Heart right ventricle (tissue), 16 donors: ENCODE results near the gene LDLRAD4. TPM values are rescaled to one million over a fixed set of nuclear protein-coding genes. Genes with fewer than 3 reads are reported as not detected.

Source experiments
- ATAC-seq, 8 donors: fragments of 200-7000 bp; cut with Tn5 transposase; one replicate each; pipeline ENCODE4 v1.9.1; 2020; ENCODE audit warnings: mild to moderate bottlenecking in 8 of 8, moderate library complexity in 8 of 8, moderate number of reproducible peaks in 1 of 8
- DNase-seq, 2 donors: peaks; one replicate each; pipeline ENCODE4 v3.0.0-alpha.2; 2020
- H3K27ac ChIP-seq, 10 donors: fragments of 200-600 bp; sonication (generic) in 2 of 10; one replicate each; pipeline versions ENCODE4 v1.5.0 to v1.8.0; 2020 to 2022; ENCODE audit warnings: mild to moderate bottlenecking in 3 of 10
- H3K27me3 ChIP-seq, 7 donors: fragments of 200-600 bp; one replicate each; pipeline ENCODE4 v1.8.0; 2021 to 2022; ENCODE audit warnings: mild to moderate bottlenecking in 2 of 7
- H3K36me3 ChIP-seq, 9 donors: fragments of 200-600 bp; sonication (generic) in 1 of 9; one replicate each; pipeline versions ENCODE4 v1.5.0 to v1.8.0; 2020 to 2022; ENCODE audit warnings: mild to moderate bottlenecking in 2 of 9
- H3K4me1 ChIP-seq, 9 donors: fragments of 200-600 bp; sonication (generic) in 1 of 9; one replicate each; pipeline versions ENCODE4 v1.5.0 to v1.8.0; 2020 to 2022; ENCODE audit warnings: mild to moderate bottlenecking in 4 of 9
- H3K4me3 ChIP-seq, 10 donors: fragments of 200-600 bp; sonication (generic) in 2 of 10; one replicate each; pipeline versions ENCODE4 v1.5.0 to v1.8.0; 2020 to 2022; ENCODE audit warnings: mild to moderate bottlenecking in 7 of 10, moderate library complexity in 2 of 10
- H3K9me3 ChIP-seq, 11 donors: fragments of 200-600 bp in 10 of 11; sonication (generic) in 2 of 11; one replicate each; pipeline versions ENCODE4 v1.5.0 to v1.8.0; 2013 to 2022; ENCODE audit warnings: mild to moderate bottlenecking in 2 of 11, control low read depth in 1 of 11, moderate library complexity in 1 of 11
- CTCF ChIP-seq, 9 donors: fragments of 200-600 bp; sonication (generic) in 2 of 9; IDR thresholded peaks; one replicate each; pipeline versions ENCODE4 v1.5.0 to v1.8.0; 2021 to 2022; ENCODE audit warnings: antibody characterized with exemption in 9 of 9, mild to moderate bottlenecking in 5 of 9, moderate library complexity in 1 of 9
- WGBS, 2 donors: extraction: QIAGEN DNeasy Blood & Tissue Kit; methylation state at CpG; one replicate each; pipeline ENCODE4 v1.1.7; 2013; ENCODE audit warnings: inconsistent platforms in 1 of 2; 5-methylcytosine and 5-hydroxymethylcytosine counted together
- intact Hi-C, 10 donors: fragments of 100-400 bp; cut with DNase I; formaldehyde crosslinking; loops; one replicate each; pipeline versions ENCODE4 v1.11.1 to v1.14.2; 2022
- polyA plus RNA-seq, 2 donors: library from polyadenylated mRNA; stranded (reverse); fragments of 200-250 nt; gene quantifications; one replicate each; pipeline ENCODE4 v1.2.3, GENCODE V29; 2013
- total RNA-seq, 10 donors: library from RNA; stranded (reverse); fragmentation: NEBNext Ultra II Directional in 3 of 10; extraction: Animal tissue kit (Norgen Biotek cat#: 25700) in 3 of 10; gene quantifications; one replicate each; pipeline versions ENCODE4 v1.2.1 to v1.2.4, GENCODE V29; 2021 to 2023
- donor health status: Arrhythmogenic right ventricular cardiomyopathy.
- donor health status: ischemic (EF 13 %, LVEDD 7.1; RV severe dilation, severe dysfunction).
- donor health status: healthy with polysubstance abuse.
- donor health status: DM: no; HTN: yes; CAD: no.
- donor health status: DM: no; HTN: no; CAD: no.
- donor health status: ischemic (EF 25% LVEDD 6.9; RV normal size, moderate dysfunction).
- donor health status: ischemic (EF 25% LVEDD 5.7; RV mildly dilated, moderate dysfunction).
- donor health status: healthy.
- donor health status: DM: yes; HTN: yes; CAD: no.
- donor health status: Ischemic cardiomyopathy.
- donor health status: ischemic (EF 35%, LVEDD 5.7; RV mildly dilated, moderate dysfunction).
- donor health status: nonischemic (EF 11% LVEDD 7.7; RV severe dilation, severe dysfunction).
- donor health status: DM: yes; HTN: yes; CAD: no.
- donor health status: PGD.
- donor health status: ischemic (EF 29% LVEDD 5.4; RV normal size, mild dysfunction).
- donor health status: nonischemic (EF 23%, LVEDD 6.1; RV moderate dilation, normal function).

Gene LDLRAD4
- total and polyA plus RNA-seq, 12 donors = 5.4 to 74.6 (median 34.6) TPM

GRCh38 chr18:13622751-13623150 is 404.2 kb downstream of the LDLRAD4 start:
- H3K4me3 ChIP-seq = no peak overlapping the region
- ATAC-seq = no peak
- no peak for TF ChIP-seq CTCF (IDR thresholded peaks at IDR 0.05)
- no peaks in the 10 kb centered on the region for H3K9me3 ChIP-seq
- DNase-seq = no peak
- 94 to 95% methylated on average over 8 of the region's 8 CpGs for WGBS, 2 donors
- H3K4me1 ChIP-seq = peaks cover 0 to 22% (median 10%) of the 10 kb centered on the region in 9 donors
- intact Hi-C loops = loop anchor here in 3 of 10 donors (10.0 kb wide), 4 partner anchors 68 to 508 kb away; partner anchors contain the start of gene LDLRAD4 (in 1 of the 3)
- peaks cover 0 to 30% (median 4%) of the 10 kb centered on the region in 9 donors for H3K36me3 ChIP-seq
- H3K27ac ChIP-seq = no peak overlapping the region
- H3K27me3 ChIP-seq = no peaks in the 10 kb centered on the region

DNA sequence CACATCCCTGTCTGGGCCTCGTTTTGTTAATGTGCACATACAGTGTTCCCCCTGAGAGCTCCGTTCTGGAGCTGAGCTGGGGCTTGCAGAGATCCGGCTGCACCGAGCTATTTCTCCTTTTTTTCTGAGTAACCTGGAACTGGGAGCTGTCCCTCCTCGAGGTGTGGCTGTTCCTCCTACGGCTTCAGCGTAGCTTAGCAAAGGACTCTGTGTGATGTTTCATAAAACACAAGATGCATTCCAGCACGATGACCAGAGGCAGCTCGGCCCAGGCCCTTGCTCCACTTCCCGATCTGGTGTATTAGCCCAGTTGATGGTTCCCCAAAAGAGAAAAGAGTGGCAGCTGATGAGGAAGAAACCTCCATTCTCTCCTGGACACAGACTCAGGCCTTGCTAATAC is 404.8 kb downstream of the LDLRAD4 start:
- Histone ChIP-seq H3K27ac (no peak overlapping the region), H3K36me3 (peaks cover 0 to 30% (median 4%) of the 10 kb centered on the region in 9 donors), H3K9me3 (no peaks in the 10 kb centered on the region), H3K4me3 (no peak overlapping the region), H3K4me1 (peaks cover 0 to 17% (median 6%) of the 10 kb centered on the region in 9 donors), H3K27me3 (no peaks in the 10 kb centered on the region)
- ATAC-seq (no peak), DNase-seq (no peak)
- WGBS, 2 donors = 70 to 76% methylated on average over 10 of the region's 10 CpGs
- intact Hi-C loops = loop anchor here in 3 of 10 donors (10.0 kb wide), 4 partner anchors 69 to 509 kb away; partner anchors contain the start of gene LDLRAD4 (in 1 of the 3)
- TF ChIP-seq CTCF (IDR thresholded peaks at IDR 0.05) = no peak

DNA sequence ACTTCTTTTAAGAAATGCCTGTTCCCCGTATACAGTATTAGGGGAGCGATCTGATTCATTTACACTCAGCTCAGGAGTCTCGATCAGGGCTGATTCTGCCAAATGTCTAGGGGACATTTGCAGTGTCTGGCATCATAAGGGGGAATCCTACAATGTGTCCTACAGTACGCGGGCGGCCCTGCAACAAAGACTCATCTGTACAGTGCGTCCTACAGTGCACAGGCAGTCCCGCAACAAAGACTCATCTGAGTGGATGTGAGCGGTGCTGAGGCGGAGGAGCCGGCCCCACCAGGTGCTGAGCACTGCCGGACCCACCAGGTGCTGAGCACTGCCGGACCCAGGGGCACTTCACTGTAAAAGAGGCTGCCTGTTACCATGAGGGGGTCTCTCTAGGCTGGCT is 405.3 kb downstream of the LDLRAD4 start:
- no peak for DNase-seq
- no peak for TF ChIP-seq CTCF (IDR thresholded peaks at IDR 0.05)
- Histone ChIP-seq H3K27ac (no peak overlapping the region), H3K27me3 (no peaks in the 10 kb centered on the region), H3K4me3 (no peak overlapping the region), H3K9me3 (no peaks in the 10 kb centered on the region), H3K4me1 (peaks cover 0 to 13% (median 7%) of the 10 kb centered on the region in 9 donors), H3K36me3 (peaks cover 0 to 30% (median 4%) of the 10 kb centered on the region in 9 donors)
- WGBS, 2 donors = 94 to 96% methylated on average over 13 of the region's 13 CpGs
- intact Hi-C loops = loop anchor here in 3 of 10 donors (10.0 kb wide), 4 partner anchors 69 to 509 kb away; partner anchors contain the start of gene LDLRAD4 (in 1 of the 3)
- no peak for ATAC-seq

DNA sequence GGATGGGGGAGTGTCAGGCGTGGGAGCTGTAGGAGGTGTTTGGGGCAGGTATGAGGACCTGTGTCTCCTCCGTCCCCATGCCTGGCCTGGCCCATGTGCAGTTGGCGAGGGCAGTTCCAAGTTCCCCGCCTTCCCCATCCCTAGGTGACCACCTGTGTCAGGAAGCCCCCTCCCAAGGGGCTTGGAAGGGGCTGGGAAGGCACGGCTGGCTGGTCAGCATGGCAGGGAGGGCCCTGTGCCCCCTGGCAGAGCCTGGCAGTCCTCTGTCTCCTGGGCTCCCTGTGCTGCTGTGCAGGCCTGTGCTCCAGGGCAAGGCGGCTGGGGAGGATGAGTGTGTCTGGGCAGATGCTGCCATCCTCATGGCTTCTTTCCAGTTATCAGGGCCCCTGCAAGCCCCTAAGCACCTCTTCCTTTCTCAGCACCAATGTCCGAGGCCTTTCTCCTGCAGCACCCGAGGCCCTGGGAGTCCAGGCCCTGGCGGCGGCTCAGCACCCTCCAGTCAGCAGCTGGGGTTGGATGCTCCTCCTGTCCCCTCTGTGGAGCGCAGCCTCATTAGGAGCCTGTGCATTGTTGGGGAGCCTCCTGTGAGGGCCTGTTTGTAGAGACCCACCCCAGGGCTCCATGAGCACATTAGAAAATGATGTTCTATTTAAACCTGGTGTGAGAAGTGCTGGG is 406.1 kb downstream of the LDLRAD4 start:
- Histone ChIP-seq H3K9me3 (no peaks in the 10 kb centered on the region), H3K4me3 (no peak overlapping the region), H3K27me3 (no peaks in the 10 kb centered on the region), H3K27ac (no peak overlapping the region), H3K4me1 (peaks cover 0 to 21% (median 11%) of the 10 kb centered on the region in 9 donors), H3K36me3 (peaks cover 0 to 30% (median 4%) of the 10 kb centered on the region in 9 donors)
- WGBS, 2 donors = 89 to 96% methylated on average over 11 of the region's 11 CpGs
- ATAC-seq (no peak), DNase-seq (no peak)
- TF ChIP-seq CTCF (IDR thresholded peaks at IDR 0.05) = no peak
- intact Hi-C loops = loop anchor here in 5 of 10 donors (5.0 to 10.0 kb wide), 7 partner anchors 62 to 510 kb away; partner anchors contain the start of gene LDLRAD4 (in 2 of the 5)
